Upper lobe of left lung (tissue), 4 donors: ENCODE measurements around the gene ALPP.
"Not testable (repeated sequence)": the region's sequence is repeated elsewhere in the genome, so short reads cannot be mapped to it uniquely, and the experiment has no call there.

Source experiments
- EP300 ChIP-seq, 4 donors: sonication (generic); formaldehyde crosslinking; IDR thresholded peaks; one replicate each; pipeline ENCODE4 v1.5.1; 2017; ENCODE audit warnings: antibody characterized with exemption in 4 of 4, control low read depth in 2 of 4
- POLR2A ChIP-seq, 4 donors: fragments of 450-650 bp; IDR thresholded peaks; one replicate each; pipeline ENCODE4 v1.5.1; 2016 to 2017; ENCODE audit warnings: antibody characterized with exemption in 4 of 4, mild to moderate bottlenecking in 2 of 4
- POLR2AphosphoS5 ChIP-seq, 2 donors: sonication (generic); formaldehyde crosslinking; IDR thresholded peaks; one replicate each; pipeline ENCODE4 v1.5.1; 2017; ENCODE audit warnings: antibody characterized with exemption in 2 of 2
- TF ChIP-seq, protein P1 (sequence below), 6 experiments: fragments of 450-650 bp in 4 of 6; fragments of 200-600 bp in 2 of 6; sonication (generic) in 2 of 6; IDR thresholded peaks; one replicate each; pipeline ENCODE4 v1.5.1; 2016 to 2019; ENCODE audit warnings: antibody characterized with exemption in 6 of 6

DNA sequence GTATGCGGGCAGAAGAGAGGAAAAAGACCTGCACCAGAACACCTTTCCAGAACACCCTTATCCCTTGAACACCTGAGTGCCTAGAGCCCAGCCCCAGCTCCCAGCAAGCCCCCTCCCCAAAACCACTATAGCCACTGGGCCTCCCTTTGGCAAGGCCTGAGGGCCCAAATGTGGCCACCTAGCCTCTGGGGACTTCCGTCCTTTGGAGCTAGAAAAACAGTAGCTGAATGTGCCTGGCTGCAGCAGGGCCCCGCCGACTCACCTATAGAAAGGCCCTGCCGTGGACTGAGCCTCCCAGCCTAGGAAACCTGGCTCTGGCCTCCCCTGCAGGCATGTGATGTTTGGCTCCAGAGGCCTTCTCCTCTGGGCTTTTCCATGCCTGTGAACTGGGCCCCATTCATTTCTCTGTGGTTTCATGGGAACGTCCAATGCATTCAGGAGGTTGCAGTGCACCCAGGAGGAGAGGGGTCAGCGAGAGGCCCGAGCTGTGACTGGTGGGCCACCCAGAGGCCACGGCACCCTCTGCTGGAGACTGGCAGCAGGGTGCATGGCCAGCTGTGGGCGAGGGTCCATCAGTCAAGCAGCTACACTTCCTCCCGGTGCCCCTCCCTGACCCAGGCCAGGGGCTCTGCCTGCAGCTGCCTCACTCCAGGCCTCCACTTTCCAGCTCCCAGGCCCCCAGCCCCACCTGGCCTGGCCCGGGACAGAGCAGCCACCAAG lies 15.3 kb upstream of the ALPP start:
- TF ChIP-seq, protein P1, sequence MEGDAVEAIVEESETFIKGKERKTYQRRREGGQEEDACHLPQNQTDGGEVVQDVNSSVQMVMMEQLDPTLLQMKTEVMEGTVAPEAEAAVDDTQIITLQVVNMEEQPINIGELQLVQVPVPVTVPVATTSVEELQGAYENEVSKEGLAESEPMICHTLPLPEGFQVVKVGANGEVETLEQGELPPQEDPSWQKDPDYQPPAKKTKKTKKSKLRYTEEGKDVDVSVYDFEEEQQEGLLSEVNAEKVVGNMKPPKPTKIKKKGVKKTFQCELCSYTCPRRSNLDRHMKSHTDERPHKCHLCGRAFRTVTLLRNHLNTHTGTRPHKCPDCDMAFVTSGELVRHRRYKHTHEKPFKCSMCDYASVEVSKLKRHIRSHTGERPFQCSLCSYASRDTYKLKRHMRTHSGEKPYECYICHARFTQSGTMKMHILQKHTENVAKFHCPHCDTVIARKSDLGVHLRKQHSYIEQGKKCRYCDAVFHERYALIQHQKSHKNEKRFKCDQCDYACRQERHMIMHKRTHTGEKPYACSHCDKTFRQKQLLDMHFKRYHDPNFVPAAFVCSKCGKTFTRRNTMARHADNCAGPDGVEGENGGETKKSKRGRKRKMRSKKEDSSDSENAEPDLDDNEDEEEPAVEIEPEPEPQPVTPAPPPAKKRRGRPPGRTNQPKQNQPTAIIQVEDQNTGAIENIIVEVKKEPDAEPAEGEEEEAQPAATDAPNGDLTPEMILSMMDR (IDR thresholded peaks at IDR 0.05) = not testable (repeated sequence)
- not testable (repeated sequence) for TF ChIP-seq POLR2A, POLR2AphosphoS5, EP300 (IDR thresholded peaks at IDR 0.05)
